Measurements from ENCODE around the gene CSMD2. TPM values are rescaled to one million over a fixed set of nuclear protein-coding genes. Genes with fewer than 3 reads are reported as not detected.

The CSMD2 gene
- total and polyA plus RNA-seq, 2 of the 8 experiments (the other 6 are each of a cell fraction or from before 2014, with no cell fraction given): 7.0 to 14.7 TPM

GRCh38 chr1:34002810-34003209 lies 162.2 kb downstream of the CSMD2 start:
- H3K4ac ChIP-seq (replicated peaks; ENCODE audit: insufficient read length, low read depth, low read length): no peak overlapping the region
- TF ChIP-seq POLR2AphosphoS5 (IDR thresholded peaks at IDR 0.05; ENCODE audit: low read depth, low read length) (no peak), EZH2 (IDR thresholded peaks at IDR 0.05; ENCODE audit: low read depth, low read length, severe bottlenecking) (no peak), KDM5A (IDR thresholded peaks at IDR 0.05; ENCODE audit: low read length) (no peak)

More at GRCh38 chr1:34002810-34003209, 162.2 kb downstream of the CSMD2 start:
- Histone ChIP-seq H2AK5ac (ENCODE audit: low read depth, low read length) (no peak overlapping the region), H3K9me3 (ENCODE audit: insufficient read depth in 2 of 2, low read depth in 1 of 2, low read length in 1 of 2) (no peaks in the 10 kb centered on the region), H4K5ac (ENCODE audit: insufficient read length, low read depth, low read length) (no peak overlapping the region), H2BK5ac (ENCODE audit: low read depth, low read length) (no peak overlapping the region), H3K23ac (ENCODE audit: insufficient read length) (no peak overlapping the region), H2BK20ac (ENCODE audit: low read length) (no peak overlapping the region), H3K4me2 (ENCODE audit: insufficient read depth in 1 of 2, low read depth in 2 of 2, low read length in 2 of 2) (no peak overlapping the region), H2BK120ac (replicated peaks; ENCODE audit: low read depth, low read length) (no peak overlapping the region), H3K56ac (replicated peaks; ENCODE audit: insufficient read length, low read depth, low read length) (no peak overlapping the region), H4K20me1 (replicated peaks in 1 of 2; ENCODE audit: control insufficient read depth in 1 of 2, insufficient read depth in 2 of 2, low read length in 2 of 2) (no peaks in the 10 kb centered on the region), H3K9ac (replicated peaks in 1 of 4; ENCODE audit: extremely low read depth in 1 of 4, low read depth in 3 of 4, low read length in 3 of 4) (no peak overlapping the region), H4K8ac (ENCODE audit: extremely low read depth, insufficient read depth, low read length) (no peak overlapping the region), H3K23me2 (ENCODE audit: low read depth, low read length) (no peaks in the 10 kb centered on the region), H3K14ac (ENCODE audit: insufficient read length) (no peak overlapping the region), H3K27me3 (replicated peaks in 1 of 4; ENCODE audit: control insufficient read depth in 3 of 4, extremely low read depth in 1 of 4, insufficient read depth in 3 of 4, low read length in 3 of 4) (no peaks in the 10 kb centered on the region), H3K27ac (ENCODE audit: low read depth, low read length) (no peak overlapping the region), H2BK12ac (ENCODE audit: low read depth, low read length) (no peak overlapping the region), H4K91ac (replicated peaks; ENCODE audit: insufficient read length, low read length) (no peak overlapping the region), H3K79me1 (ENCODE audit: low read depth, low read length) (peaks cover 1% of the 10 kb centered on the region; the same call in 1 of the 2 replicates), H3K4me1 (replicated peaks in 1 of 4; ENCODE audit: control insufficient read depth in 3 of 4, insufficient read depth in 4 of 4, low read length in 3 of 4) (no peaks in the 10 kb centered on the region), H2AFZ (ENCODE audit: low read length) (no peak overlapping the region), H3K36me3 (ENCODE audit: control insufficient read depth in 2 of 4, insufficient read depth in 4 of 4, low read length in 3 of 4) (no peaks in the 10 kb centered on the region), H3K4me3 (ENCODE audit: extremely low read depth in 1 of 4, insufficient read depth in 2 of 4, low read depth in 3 of 4, low read length in 4 of 4) (no peak overlapping the region), H3K18ac (ENCODE audit: extremely low read depth, low read length) (no peak overlapping the region), H3K79me2 (ENCODE audit: control insufficient read depth in 1 of 2, insufficient read depth in 2 of 2, low read length in 2 of 2) (no peaks in the 10 kb centered on the region; a peak in 2 of 4 replicates), H2BK15ac (ENCODE audit: low read length) (no peak overlapping the region)
- ChIA-PET CTCF (ENCODE audit: partially characterized antibody) (interaction anchor here (1.3 to 9.2 kb wide), 2 partner anchors 11 to 267 kb away, joined by 3 to 75 read pairs; no protein-coding TSS in a partner anchor), POLR2A (ENCODE audit: partially characterized antibody) (no interaction called here)
- FAIRE-seq (no peak), DNase-seq (ENCODE audit: low read depth in 1 of 2, low spot score in 2 of 2) (no peak)
- WGBS, 2 experiments (ENCODE audit: extremely low coverage in 1 of 2, insufficient coverage in 1 of 2, insufficient read length in 1 of 2, insufficient replicate concordance in 2 of 2, low coverage in 1 of 2, low lambda C conversion rate in 2 of 2, missing lambda C conversion rate in 1 of 2): 83% methylated on average over 1 of the region's 2 CpGs; no CpG with 5 or more reads in 1 of the 2 experiments
